Measurements from ENCODE around the gene PEX5L.

PEX5L gene

GRCh38 chr3:179832333-179832854 is 204.3 kb downstream of the PEX5L start:
- no peaks in the 10 kb centered on the region for H3K9me3 ChIP-seq (ENCODE audit: low read length)
- no peak overlapping the region for H3K4me3 ChIP-seq (ENCODE audit: low read depth in 1 of 2, low read length in 2 of 2)
- H3K27me3 ChIP-seq (ENCODE audit: control insufficient read depth in 1 of 2, insufficient read depth in 2 of 2, low read length in 2 of 2) = no peaks in the 10 kb centered on the region
- H3K4me1 ChIP-seq (ENCODE audit: insufficient read depth, low read length) = no peaks in the 10 kb centered on the region
- no peak overlapping the region for H3K9ac ChIP-seq (ENCODE audit: low read length)
- H3K27ac ChIP-seq (ENCODE audit: low read depth, low read length) = no peak overlapping the region
- H3K36me3 ChIP-seq (ENCODE audit: insufficient read depth, low read length) = no peaks in the 10 kb centered on the region

DNA sequence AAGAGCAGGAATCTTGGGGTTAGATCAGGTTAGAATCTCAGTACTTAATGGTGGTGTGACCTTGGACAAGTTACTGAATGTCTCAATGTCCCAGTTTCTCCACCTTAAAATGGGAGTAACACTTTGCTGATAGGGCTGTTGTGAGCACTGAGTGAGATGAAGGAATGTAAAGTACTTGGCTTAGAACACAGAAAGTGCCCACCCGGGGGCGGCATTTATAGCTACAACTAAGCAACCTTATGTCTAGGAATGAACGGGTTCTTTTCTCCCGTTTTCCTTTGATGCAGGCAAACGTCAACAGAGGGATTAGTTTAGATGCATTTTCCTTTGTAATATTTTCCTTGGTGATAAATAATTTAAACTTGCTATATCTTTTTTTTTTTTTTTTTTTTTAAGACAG is 207.3 kb downstream of the PEX5L start:
- no peaks in the 10 kb centered on the region for H3K9me3 ChIP-seq (ENCODE audit: low read length)
- no peak overlapping the region for H3K9ac ChIP-seq (ENCODE audit: low read length)
- no peaks in the 10 kb centered on the region for H3K36me3 ChIP-seq (ENCODE audit: insufficient read depth, low read length)

DNA sequence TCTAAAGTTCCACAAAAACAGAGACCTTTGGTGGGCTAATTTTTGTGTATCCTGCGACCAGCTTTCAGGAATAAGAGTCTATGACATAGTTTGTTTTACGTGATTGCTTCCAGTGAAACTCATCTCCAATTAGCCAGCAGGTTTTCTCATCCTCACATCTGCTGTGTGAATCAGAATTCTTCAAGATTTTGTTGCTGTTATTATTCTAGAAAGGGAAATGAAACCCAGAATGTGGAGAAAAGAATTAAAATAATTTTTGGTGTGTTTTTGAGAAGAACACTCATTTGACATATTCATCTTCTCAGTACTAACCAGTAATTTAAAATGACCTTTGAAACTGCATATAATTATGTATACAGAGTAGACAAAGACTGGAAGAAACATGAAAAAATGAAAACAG is 208.0 kb downstream of the PEX5L start:
- Histone ChIP-seq H3K4me3 (ENCODE audit: low read depth in 1 of 2, low read length in 2 of 2) (no peak overlapping the region), H3K4me1 (ENCODE audit: insufficient read depth, low read length) (no peaks in the 10 kb centered on the region), H3K27ac (ENCODE audit: low read depth, low read length) (no peak overlapping the region), H3K9me3 (ENCODE audit: low read length) (no peaks in the 10 kb centered on the region), H3K27me3 (ENCODE audit: control insufficient read depth in 1 of 2, insufficient read depth in 2 of 2, low read length in 2 of 2) (no peaks in the 10 kb centered on the region), H3K36me3 (ENCODE audit: insufficient read depth, low read length) (no peaks in the 10 kb centered on the region), H3K9ac (ENCODE audit: low read length) (no peak overlapping the region)

More for the DNA sequence above, 207.3 kb downstream of the PEX5L start:
- H3K27ac ChIP-seq (ENCODE audit: low read depth, low read length) = no peak overlapping the region
- no peaks in the 10 kb centered on the region for H3K4me1 ChIP-seq (ENCODE audit: insufficient read depth, low read length)
- no peaks in the 10 kb centered on the region for H3K27me3 ChIP-seq (ENCODE audit: control insufficient read depth in 1 of 2, insufficient read depth in 2 of 2, low read length in 2 of 2)
- H3K4me3 ChIP-seq (ENCODE audit: low read depth in 1 of 2, low read length in 2 of 2) = no peak overlapping the region

- Histone ChIP-seq H3K4me3 (ENCODE audit: low read depth in 1 of 2, low read length in 2 of 2) (no peak overlapping the region), H3K9ac (ENCODE audit: low read length) (no peak overlapping the region), H3K9me3 (ENCODE audit: low read length) (no peaks in the 10 kb centered on the region), H3K36me3 (ENCODE audit: insufficient read depth, low read length) (no peaks in the 10 kb centered on the region), H3K27ac (ENCODE audit: low read depth, low read length) (no peak overlapping the region), H3K4me1 (ENCODE audit: insufficient read depth, low read length) (no peaks in the 10 kb centered on the region), H3K27me3 (ENCODE audit: control insufficient read depth in 1 of 2, insufficient read depth in 2 of 2, low read length in 2 of 2) (no peaks in the 10 kb centered on the region)
Observed at GRCh38 chr3:179826247-179826637, 210.5 kb downstream of the PEX5L start.

DNA sequence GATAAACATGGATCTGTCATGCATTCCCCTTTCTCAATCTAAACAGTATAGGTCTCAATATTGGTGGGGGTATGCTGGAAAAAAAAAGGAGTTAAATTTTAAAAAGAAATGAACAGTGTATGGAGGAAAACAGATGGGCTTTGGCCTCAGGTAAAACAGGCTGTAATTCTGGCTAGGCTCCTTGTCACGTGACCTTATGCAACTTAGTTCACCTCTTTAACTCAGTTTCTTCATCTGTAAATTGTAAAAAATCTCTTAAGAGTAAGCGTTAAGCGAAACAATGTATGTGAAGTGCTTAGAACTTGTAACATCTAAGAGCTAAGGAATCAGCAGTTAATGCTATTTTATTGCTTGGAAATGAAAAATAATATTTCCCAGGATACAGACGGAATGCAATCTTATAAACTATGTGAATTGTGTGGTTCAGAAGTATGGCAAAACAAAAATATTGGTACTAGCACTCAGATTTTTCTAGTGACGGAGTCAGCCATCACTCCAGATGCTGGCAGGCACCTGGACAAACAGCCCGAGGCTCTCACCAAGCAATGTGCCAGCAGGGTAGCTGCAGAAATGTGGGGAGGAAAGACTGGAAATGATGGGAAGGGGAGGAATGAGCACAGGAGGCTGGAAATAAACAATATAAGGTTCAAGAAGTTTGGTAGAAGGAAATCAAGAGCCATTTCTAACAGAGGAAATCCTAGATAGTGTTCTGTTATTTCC is 211.1 kb downstream of the PEX5L start:
- no peak overlapping the region for H3K27ac ChIP-seq (ENCODE audit: low read depth, low read length)
- no peaks in the 10 kb centered on the region for H3K4me1 ChIP-seq (ENCODE audit: insufficient read depth, low read length)
- no peak overlapping the region for H3K4me3 ChIP-seq (ENCODE audit: low read depth in 1 of 2, low read length in 2 of 2)
- no peaks in the 10 kb centered on the region for H3K36me3 ChIP-seq (ENCODE audit: insufficient read depth, low read length)
- no peaks in the 10 kb centered on the region for H3K9me3 ChIP-seq (ENCODE audit: low read length)
- no peak overlapping the region for H3K9ac ChIP-seq (ENCODE audit: low read length)
- no peaks in the 10 kb centered on the region for H3K27me3 ChIP-seq (ENCODE audit: control insufficient read depth in 1 of 2, insufficient read depth in 2 of 2, low read length in 2 of 2)

- Histone ChIP-seq H3K36me3 (ENCODE audit: insufficient read depth, low read length) (no peaks in the 10 kb centered on the region), H3K4me3 (ENCODE audit: low read depth in 1 of 2, low read length in 2 of 2) (no peak overlapping the region), H3K9ac (ENCODE audit: low read length) (no peak overlapping the region), H3K27me3 (ENCODE audit: control insufficient read depth in 1 of 2, insufficient read depth in 2 of 2, low read length in 2 of 2) (no peaks in the 10 kb centered on the region), H3K27ac (ENCODE audit: low read depth, low read length) (no peak overlapping the region), H3K9me3 (ENCODE audit: low read length) (no peaks in the 10 kb centered on the region), H3K4me1 (ENCODE audit: insufficient read depth, low read length) (no peaks in the 10 kb centered on the region)
Observed at GRCh38 chr3:179822296-179822695, 214.4 kb downstream of the PEX5L start.

DNA sequence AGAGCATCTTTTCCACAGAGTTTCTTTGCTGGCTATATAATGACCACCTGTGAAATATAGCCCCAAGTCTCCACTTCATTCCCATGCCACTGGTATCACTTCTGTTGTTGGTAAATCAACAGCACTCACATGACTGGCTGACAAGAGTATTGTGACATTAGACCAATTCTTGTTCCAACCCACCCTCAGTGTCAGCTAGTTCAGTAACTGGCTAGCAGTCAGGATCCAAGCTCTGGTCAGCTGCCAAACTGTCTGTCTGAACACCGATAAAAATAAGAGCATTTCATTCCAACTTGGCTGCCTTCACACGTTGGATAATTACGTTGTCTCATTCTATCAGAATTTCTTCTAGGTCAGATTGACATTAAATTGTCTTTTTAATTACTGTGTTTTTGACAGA is 217.4 kb downstream of the PEX5L start:
- Histone ChIP-seq H3K27ac (ENCODE audit: low read depth, low read length) (no peak overlapping the region), H3K36me3 (ENCODE audit: insufficient read depth, low read length) (no peaks in the 10 kb centered on the region), H3K27me3 (ENCODE audit: control insufficient read depth in 1 of 2, insufficient read depth in 2 of 2, low read length in 2 of 2) (no peaks in the 10 kb centered on the region), H3K4me1 (ENCODE audit: insufficient read depth, low read length) (no peaks in the 10 kb centered on the region), H3K9me3 (ENCODE audit: low read length) (no peaks in the 10 kb centered on the region), H3K9ac (ENCODE audit: low read length) (no peak overlapping the region), H3K4me3 (ENCODE audit: low read depth in 1 of 2, low read length in 2 of 2) (no peak overlapping the region)

- no peaks in the 10 kb centered on the region for H3K27me3 ChIP-seq (ENCODE audit: control insufficient read depth in 1 of 2, insufficient read depth in 2 of 2, low read length in 2 of 2)
- H3K9ac ChIP-seq (ENCODE audit: low read length) = no peak overlapping the region
- H3K4me3 ChIP-seq (ENCODE audit: low read depth in 1 of 2, low read length in 2 of 2) = no peak overlapping the region
- no peaks in the 10 kb centered on the region for H3K36me3 ChIP-seq (ENCODE audit: insufficient read depth, low read length)
- no peaks in the 10 kb centered on the region for H3K4me1 ChIP-seq (ENCODE audit: insufficient read depth, low read length)
- no peak overlapping the region for H3K27ac ChIP-seq (ENCODE audit: low read depth, low read length)
- no peaks in the 10 kb centered on the region for H3K9me3 ChIP-seq (ENCODE audit: low read length)
Observed at GRCh38 chr3:179812096-179812382, 224.7 kb downstream of the PEX5L start.

GRCh38 chr3:179811321-179812095 is 225.2 kb downstream of the PEX5L start:
- no peaks in the 10 kb centered on the region for H3K27me3 ChIP-seq (ENCODE audit: control insufficient read depth in 1 of 2, insufficient read depth in 2 of 2, low read length in 2 of 2)
- H3K4me1 ChIP-seq (ENCODE audit: insufficient read depth, low read length) = no peaks in the 10 kb centered on the region
- no peak overlapping the region for H3K9ac ChIP-seq (ENCODE audit: low read length)
- H3K27ac ChIP-seq (ENCODE audit: low read depth, low read length) = no peak overlapping the region
- no peak overlapping the region for H3K4me3 ChIP-seq (ENCODE audit: low read depth in 1 of 2, low read length in 2 of 2)
- H3K9me3 ChIP-seq (ENCODE audit: low read length) = no peaks in the 10 kb centered on the region
- no peaks in the 10 kb centered on the region for H3K36me3 ChIP-seq (ENCODE audit: insufficient read depth, low read length)

DNA sequence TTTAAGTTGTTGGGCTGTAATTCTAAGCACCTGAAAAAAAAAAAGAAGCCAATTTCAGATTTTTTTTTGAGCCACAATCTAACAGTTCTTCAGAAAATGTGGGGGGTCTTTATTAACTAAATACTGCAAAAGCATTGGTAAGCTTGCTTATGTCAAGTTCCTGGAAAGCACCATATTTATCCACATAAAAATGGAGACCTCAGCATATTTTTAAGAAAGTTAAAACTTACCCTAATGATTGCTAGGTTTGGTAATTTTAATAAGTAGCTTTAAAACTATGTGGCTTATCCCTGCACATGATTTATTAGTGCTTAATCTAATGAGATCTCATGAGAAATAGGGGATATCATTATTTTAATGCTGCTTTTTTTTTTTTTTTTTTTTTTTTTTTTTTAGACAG is 227.1 kb downstream of the PEX5L start:
- Histone ChIP-seq H3K4me1 (ENCODE audit: insufficient read depth, low read length) (no peaks in the 10 kb centered on the region), H3K9me3 (ENCODE audit: low read length) (no peaks in the 10 kb centered on the region), H3K27me3 (ENCODE audit: control insufficient read depth in 1 of 2, insufficient read depth in 2 of 2, low read length in 2 of 2) (no peaks in the 10 kb centered on the region), H3K27ac (ENCODE audit: low read depth, low read length) (no peak overlapping the region), H3K4me3 (ENCODE audit: low read depth in 1 of 2, low read length in 2 of 2) (no peak overlapping the region), H3K36me3 (ENCODE audit: insufficient read depth, low read length) (no peaks in the 10 kb centered on the region), H3K9ac (ENCODE audit: low read length) (no peak overlapping the region)

DNA sequence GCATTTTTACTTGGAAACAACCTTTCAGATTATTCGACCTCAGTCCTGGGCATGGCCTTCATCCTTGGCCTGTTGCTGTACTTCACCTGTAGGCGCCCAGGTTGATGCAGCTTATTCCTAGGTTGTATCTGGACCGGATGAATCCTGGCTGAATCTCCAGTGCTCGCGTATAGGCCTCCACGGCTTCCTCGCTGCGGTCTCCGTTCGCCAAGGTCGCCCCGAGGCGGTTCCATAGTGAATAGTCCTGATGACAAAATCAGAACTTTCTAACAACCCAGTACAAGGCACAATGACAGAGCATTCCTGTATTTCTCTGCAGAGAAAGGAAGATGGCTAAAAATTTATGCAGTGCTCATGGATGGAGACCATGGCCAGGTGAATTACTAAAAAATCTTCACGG is 229.1 kb downstream of the PEX5L start:
- no peaks in the 10 kb centered on the region for H3K4me1 ChIP-seq (ENCODE audit: insufficient read depth, low read length)
- H3K9ac ChIP-seq (ENCODE audit: low read length) = no peak overlapping the region
- no peak overlapping the region for H3K27ac ChIP-seq (ENCODE audit: low read depth, low read length)
- no peak overlapping the region for H3K4me3 ChIP-seq (ENCODE audit: low read depth in 1 of 2, low read length in 2 of 2)
- H3K36me3 ChIP-seq (ENCODE audit: insufficient read depth, low read length) = no peaks in the 10 kb centered on the region
- no peaks in the 10 kb centered on the region for H3K9me3 ChIP-seq (ENCODE audit: low read length)
- no peaks in the 10 kb centered on the region for H3K27me3 ChIP-seq (ENCODE audit: control insufficient read depth in 1 of 2, insufficient read depth in 2 of 2, low read length in 2 of 2)

GRCh38 chr3:179806177-179806576 is 230.6 kb downstream of the PEX5L start:
- no peak overlapping the region for H3K9ac ChIP-seq (ENCODE audit: low read length)
- H3K36me3 ChIP-seq (ENCODE audit: insufficient read depth, low read length) = no peaks in the 10 kb centered on the region
- H3K4me1 ChIP-seq (ENCODE audit: insufficient read depth, low read length) = no peaks in the 10 kb centered on the region
- no peaks in the 10 kb centered on the region for H3K27me3 ChIP-seq (ENCODE audit: control insufficient read depth in 1 of 2, insufficient read depth in 2 of 2, low read length in 2 of 2)
- H3K9me3 ChIP-seq (ENCODE audit: low read length) = no peaks in the 10 kb centered on the region
- H3K27ac ChIP-seq (ENCODE audit: low read depth, low read length) = no peak overlapping the region
- no peak overlapping the region for H3K4me3 ChIP-seq (ENCODE audit: low read depth in 1 of 2, low read length in 2 of 2)
